Measurements from ENCODE around the gene RXRG.
A peak's percentile ranks its signal among the peaks of the same experiment; 100 is the strongest.

The RXRG gene

GRCh38 chr1:165367375-165367993 is 77.4 kb downstream of the RXRG start:
- Histone ChIP-seq H3K27ac (no peak overlapping the region), H4K20me1 (ENCODE audit: insufficient read depth) (no peaks in the 10 kb centered on the region), H3K79me2 (ENCODE audit: insufficient read depth, low read depth) (no peaks in the 10 kb centered on the region), H3K4me1 (ENCODE audit: low read depth, poor library complexity, severe bottlenecking) (peaks cover 19% of the 10 kb centered on the region), H2AFZ (ENCODE audit: low read depth) (no peak overlapping the region), H3K27me3 (ENCODE audit: insufficient read depth, low read depth) (no peaks in the 10 kb centered on the region), H3K4me2 (no peak overlapping the region), H3K9ac (no peak overlapping the region), H3K4me3 (IDR thresholded peaks at IDR 0.05; ENCODE audit: insufficient read depth, low read depth, low read length) (no peak overlapping the region), H3K36me3 (ENCODE audit: insufficient read depth) (no peaks in the 10 kb centered on the region)
- TF ChIP-seq CTCF (conservative IDR thresholded peaks at IDR 0.05; ENCODE audit: low read depth, low read length), result peak; percentile 99

DNA sequence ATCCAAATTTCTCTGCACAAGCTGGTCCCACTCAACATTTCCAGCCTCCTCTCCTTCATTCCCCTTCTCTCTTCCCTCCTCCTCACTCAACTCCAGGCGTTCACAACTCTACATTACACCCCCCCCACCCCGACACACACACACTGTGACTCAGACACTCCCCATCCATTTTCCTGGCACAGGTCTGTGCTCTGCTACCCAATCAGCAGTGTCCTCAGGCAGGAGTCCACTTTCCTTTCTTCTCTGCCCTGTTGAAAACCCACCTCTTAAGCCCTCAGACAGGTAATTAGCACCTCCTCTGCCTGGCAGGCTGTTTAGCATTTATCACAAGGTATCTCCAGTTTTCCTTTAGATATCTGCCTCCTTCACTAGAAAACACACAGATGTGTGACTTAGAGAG is 79.6 kb downstream of the RXRG start:
- no peak overlapping the region for H2AFZ ChIP-seq (ENCODE audit: low read depth)
- no peaks in the 10 kb centered on the region for H4K20me1 ChIP-seq (ENCODE audit: insufficient read depth)
- H3K27ac ChIP-seq, result no peak overlapping the region
- no peak for TF ChIP-seq CTCF (conservative IDR thresholded peaks at IDR 0.05; ENCODE audit: low read depth, low read length)
- H3K27me3 ChIP-seq (ENCODE audit: insufficient read depth, low read depth), result no peaks in the 10 kb centered on the region
- H3K4me3 ChIP-seq (IDR thresholded peaks at IDR 0.05; ENCODE audit: insufficient read depth, low read depth, low read length), result no peak overlapping the region
- no peaks in the 10 kb centered on the region for H3K79me2 ChIP-seq (ENCODE audit: insufficient read depth, low read depth)
- no peaks in the 10 kb centered on the region for H3K36me3 ChIP-seq (ENCODE audit: insufficient read depth)
- H3K4me1 ChIP-seq (ENCODE audit: low read depth, poor library complexity, severe bottlenecking), result no peaks in the 10 kb centered on the region
- H3K4me2 ChIP-seq, result no peak overlapping the region
- H3K9ac ChIP-seq, result no peak overlapping the region

DNA sequence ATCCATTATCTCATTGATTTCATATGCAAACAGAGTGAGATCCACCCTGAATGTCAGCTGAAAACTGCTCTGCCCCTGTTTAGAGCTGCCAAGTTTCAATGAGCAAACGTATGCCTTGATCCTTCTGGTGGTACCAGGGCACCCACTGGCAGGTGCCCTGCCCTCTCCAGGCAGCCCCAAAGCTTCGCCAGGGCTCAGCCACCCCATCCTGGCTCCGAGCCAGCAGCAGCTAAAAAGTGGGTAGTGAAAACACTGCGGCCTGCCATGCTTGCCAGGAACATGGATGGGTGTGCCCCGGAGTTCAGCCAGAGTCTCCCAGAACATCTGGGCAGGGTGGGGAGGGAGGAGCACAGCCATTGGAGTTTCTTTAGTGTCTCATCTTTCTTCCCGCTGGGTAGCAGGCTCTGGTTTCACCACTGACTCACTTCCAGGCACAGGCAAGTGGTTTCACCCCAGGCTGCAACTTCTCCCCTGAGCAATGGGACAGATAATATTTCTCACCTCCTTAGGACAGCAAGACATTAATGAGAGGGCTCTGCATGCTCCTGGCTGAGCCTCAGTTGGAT is 80.3 kb downstream of the RXRG start:
- Histone ChIP-seq H2AFZ (ENCODE audit: low read depth) (no peak overlapping the region), H3K9ac (no peak overlapping the region), H3K36me3 (ENCODE audit: insufficient read depth) (no peaks in the 10 kb centered on the region), H3K4me2 (no peak overlapping the region), H3K27me3 (ENCODE audit: insufficient read depth, low read depth) (no peaks in the 10 kb centered on the region), H4K20me1 (ENCODE audit: insufficient read depth) (no peaks in the 10 kb centered on the region), H3K27ac (no peak overlapping the region), H3K4me1 (ENCODE audit: low read depth, poor library complexity, severe bottlenecking) (no peaks in the 10 kb centered on the region), H3K79me2 (ENCODE audit: insufficient read depth, low read depth) (no peaks in the 10 kb centered on the region), H3K4me3 (IDR thresholded peaks at IDR 0.05; ENCODE audit: insufficient read depth, low read depth, low read length) (no peak overlapping the region)
- no peak for TF ChIP-seq CTCF (conservative IDR thresholded peaks at IDR 0.05; ENCODE audit: low read depth, low read length)

DNA sequence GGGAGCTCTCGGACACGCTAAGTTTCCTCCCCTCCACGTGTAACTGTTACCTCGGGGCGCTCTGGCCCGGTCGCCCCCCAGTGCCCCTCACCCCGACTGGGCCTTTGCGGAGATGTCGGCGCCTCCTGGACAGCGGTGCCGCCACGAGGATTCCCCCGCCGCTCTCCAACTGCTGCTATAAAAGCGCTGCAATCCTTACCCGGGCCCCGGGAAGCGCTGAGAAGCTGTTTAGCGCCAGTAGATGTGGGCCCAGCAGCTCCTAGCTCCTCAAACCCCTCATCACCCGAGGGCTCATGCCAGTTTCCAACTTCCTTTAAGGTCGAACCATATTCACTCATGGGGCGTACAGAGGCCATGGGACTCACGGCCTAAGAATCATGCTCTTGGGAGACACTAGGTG is 88.0 kb downstream of the RXRG start:
- Histone ChIP-seq H2AFZ (ENCODE audit: low read depth) (no peak overlapping the region), H4K20me1 (ENCODE audit: insufficient read depth) (no peaks in the 10 kb centered on the region), H3K36me3 (ENCODE audit: insufficient read depth) (no peaks in the 10 kb centered on the region), H3K27me3 (ENCODE audit: insufficient read depth, low read depth) (no peaks in the 10 kb centered on the region), H3K4me2 (no peak overlapping the region), H3K4me1 (ENCODE audit: low read depth, poor library complexity, severe bottlenecking) (no peaks in the 10 kb centered on the region), H3K27ac (no peak overlapping the region), H3K9ac (no peak overlapping the region), H3K79me2 (ENCODE audit: insufficient read depth, low read depth) (no peaks in the 10 kb centered on the region), H3K4me3 (IDR thresholded peaks at IDR 0.05; ENCODE audit: insufficient read depth, low read depth, low read length) (no peak overlapping the region)
- TF ChIP-seq CTCF (conservative IDR thresholded peaks at IDR 0.05; ENCODE audit: low read depth, low read length), result no peak

Data from KMS-11 (cell line).